ENCODE results near the gene SLC22A2.

SLC22A2 gene

DNA sequence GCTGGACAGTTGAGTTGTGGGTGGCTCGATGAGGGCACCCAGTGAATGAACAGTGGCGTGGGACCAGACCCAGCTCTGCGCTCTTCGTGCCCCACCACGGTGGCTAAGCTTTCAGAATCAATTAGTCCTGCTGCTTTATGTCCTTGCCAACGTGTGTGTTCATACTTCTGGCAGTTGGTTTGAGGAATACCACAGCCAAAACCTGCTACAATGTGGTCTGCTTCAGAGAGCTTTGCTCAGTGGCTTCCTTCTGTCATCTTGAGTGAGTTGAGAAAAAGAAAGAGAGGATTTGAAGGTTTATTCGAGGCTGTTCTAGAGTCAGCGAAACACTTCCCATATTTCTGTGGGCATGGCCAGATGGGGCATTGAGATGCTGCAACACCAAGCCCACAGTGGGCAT, 39.5 kb upstream of the SLC22A2 start:
- Histone ChIP-seq H2AFZ (ENCODE audit: low read length) (no peak overlapping the region), H3K36me3 (ENCODE audit: insufficient read depth, low read length) (no peaks in the 10 kb centered on the region), H3K27me3 (ENCODE audit: insufficient read depth, low read length, poor library complexity, severe bottlenecking) (no peaks in the 10 kb centered on the region), H4K20me1 (ENCODE audit: insufficient read depth, low read length, poor library complexity, severe bottlenecking) (no peaks in the 10 kb centered on the region), H3F3A (ENCODE audit: low read depth) (no peaks in the 10 kb centered on the region), H3K4me2 (ENCODE audit: low read depth, low read length, poor library complexity, severe bottlenecking) (no peak overlapping the region), H3K79me2 (ENCODE audit: insufficient read depth, low read length) (no peaks in the 10 kb centered on the region), H3K9me2 (replicated peaks; ENCODE audit: low read depth, low read length) (no peaks in the 10 kb centered on the region), H3K9ac (ENCODE audit: low read depth, low read length, poor library complexity, severe bottlenecking) (no peak overlapping the region), H3K4me3 (ENCODE audit: low read length, poor library complexity, severe bottlenecking) (no peak overlapping the region), H3K4me1 (ENCODE audit: insufficient read depth, low read length, poor library complexity, severe bottlenecking) (no peaks in the 10 kb centered on the region), H3K9me3 (ENCODE audit: insufficient read depth, low read depth, low read length) (no peaks in the 10 kb centered on the region; the same call in 1 of the 2 replicates)
- TF ChIP-seq, protein P1, sequence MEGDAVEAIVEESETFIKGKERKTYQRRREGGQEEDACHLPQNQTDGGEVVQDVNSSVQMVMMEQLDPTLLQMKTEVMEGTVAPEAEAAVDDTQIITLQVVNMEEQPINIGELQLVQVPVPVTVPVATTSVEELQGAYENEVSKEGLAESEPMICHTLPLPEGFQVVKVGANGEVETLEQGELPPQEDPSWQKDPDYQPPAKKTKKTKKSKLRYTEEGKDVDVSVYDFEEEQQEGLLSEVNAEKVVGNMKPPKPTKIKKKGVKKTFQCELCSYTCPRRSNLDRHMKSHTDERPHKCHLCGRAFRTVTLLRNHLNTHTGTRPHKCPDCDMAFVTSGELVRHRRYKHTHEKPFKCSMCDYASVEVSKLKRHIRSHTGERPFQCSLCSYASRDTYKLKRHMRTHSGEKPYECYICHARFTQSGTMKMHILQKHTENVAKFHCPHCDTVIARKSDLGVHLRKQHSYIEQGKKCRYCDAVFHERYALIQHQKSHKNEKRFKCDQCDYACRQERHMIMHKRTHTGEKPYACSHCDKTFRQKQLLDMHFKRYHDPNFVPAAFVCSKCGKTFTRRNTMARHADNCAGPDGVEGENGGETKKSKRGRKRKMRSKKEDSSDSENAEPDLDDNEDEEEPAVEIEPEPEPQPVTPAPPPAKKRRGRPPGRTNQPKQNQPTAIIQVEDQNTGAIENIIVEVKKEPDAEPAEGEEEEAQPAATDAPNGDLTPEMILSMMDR (conservative IDR thresholded peaks at IDR 0.05; ENCODE audit: low read length) = no peak
- TF ChIP-seq EZH2phosphoT487 (IDR thresholded peaks at IDR 0.05; ENCODE audit: borderline replicate concordance) = no peak

DNA sequence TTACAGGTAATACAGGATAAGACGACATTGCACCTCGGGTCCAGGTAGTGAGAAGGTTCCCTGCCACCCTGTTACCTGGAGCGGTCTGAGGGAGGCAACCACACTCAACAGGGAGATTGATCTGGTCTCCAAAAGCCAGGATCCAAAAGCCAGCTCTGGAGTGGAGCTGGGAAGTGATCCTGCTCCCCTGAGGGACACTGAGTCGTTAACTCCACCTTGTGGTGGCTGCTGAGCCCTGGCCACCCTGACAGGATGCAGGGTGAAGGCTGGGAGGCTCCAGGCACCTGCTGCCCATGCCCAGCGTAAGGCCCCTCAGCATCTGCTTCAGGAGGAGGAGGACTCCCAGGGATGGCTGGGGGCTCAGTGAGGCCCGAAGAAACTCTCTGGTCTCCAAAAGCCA, 38.7 kb upstream of the SLC22A2 start:
- Histone ChIP-seq H2AFZ (ENCODE audit: low read length) (no peak overlapping the region), H3K27me3 (ENCODE audit: insufficient read depth, low read length, poor library complexity, severe bottlenecking) (no peaks in the 10 kb centered on the region), H3K9ac (ENCODE audit: low read depth, low read length, poor library complexity, severe bottlenecking) (no peak overlapping the region), H3K9me2 (replicated peaks; ENCODE audit: low read depth, low read length) (no peaks in the 10 kb centered on the region), H3F3A (ENCODE audit: low read depth) (no peaks in the 10 kb centered on the region), H3K36me3 (ENCODE audit: insufficient read depth, low read length) (no peaks in the 10 kb centered on the region), H3K9me3 (ENCODE audit: insufficient read depth, low read depth, low read length) (no peaks in the 10 kb centered on the region; the same call in 1 of the 2 replicates), H3K4me2 (ENCODE audit: low read depth, low read length, poor library complexity, severe bottlenecking) (no peak overlapping the region), H3K79me2 (ENCODE audit: insufficient read depth, low read length) (no peaks in the 10 kb centered on the region), H3K4me3 (ENCODE audit: low read length, poor library complexity, severe bottlenecking) (no peak overlapping the region), H4K20me1 (ENCODE audit: insufficient read depth, low read length, poor library complexity, severe bottlenecking) (no peaks in the 10 kb centered on the region), H3K4me1 (ENCODE audit: insufficient read depth, low read length, poor library complexity, severe bottlenecking) (no peaks in the 10 kb centered on the region)
- TF ChIP-seq, protein P1 (conservative IDR thresholded peaks at IDR 0.05; ENCODE audit: low read length) = no peak
- TF ChIP-seq EZH2phosphoT487 (IDR thresholded peaks at IDR 0.05; ENCODE audit: borderline replicate concordance) = no peak

DNA sequence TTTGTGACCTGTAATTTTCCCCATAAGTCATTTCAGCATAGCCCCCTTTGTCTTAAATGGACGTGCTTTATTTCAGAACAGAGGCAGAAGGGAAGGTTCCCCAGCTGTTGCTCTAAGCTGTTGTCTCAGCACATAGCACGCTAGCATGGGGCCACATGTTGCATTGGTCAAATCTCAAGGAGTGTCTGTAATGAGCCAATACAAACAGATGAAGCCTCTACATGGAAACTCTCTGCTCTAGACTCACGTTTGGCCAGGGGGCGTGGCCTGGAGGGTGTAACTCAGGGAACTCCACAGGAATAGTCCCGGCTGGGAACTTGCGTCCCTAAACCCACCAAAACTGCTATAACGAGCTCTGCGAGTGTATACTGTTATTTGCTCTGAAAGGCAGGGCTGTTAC, 35.2 kb upstream of the SLC22A2 start:
- Histone ChIP-seq H3K27me3 (ENCODE audit: insufficient read depth, low read length, poor library complexity, severe bottlenecking) (no peaks in the 10 kb centered on the region), H3K9me2 (replicated peaks; ENCODE audit: low read depth, low read length) (no peaks in the 10 kb centered on the region), H3K9me3 (ENCODE audit: insufficient read depth, low read depth, low read length) (no peaks in the 10 kb centered on the region; the same call in 1 of the 2 replicates), H3K4me2 (ENCODE audit: low read depth, low read length, poor library complexity, severe bottlenecking) (no peak overlapping the region), H3K4me1 (ENCODE audit: insufficient read depth, low read length, poor library complexity, severe bottlenecking) (no peaks in the 10 kb centered on the region), H3K79me2 (ENCODE audit: insufficient read depth, low read length) (no peaks in the 10 kb centered on the region), H3K9ac (ENCODE audit: low read depth, low read length, poor library complexity, severe bottlenecking) (no peak overlapping the region), H3K4me3 (ENCODE audit: low read length, poor library complexity, severe bottlenecking) (no peak overlapping the region), H2AFZ (ENCODE audit: low read length) (no peak overlapping the region), H3F3A (ENCODE audit: low read depth) (no peaks in the 10 kb centered on the region), H4K20me1 (ENCODE audit: insufficient read depth, low read length, poor library complexity, severe bottlenecking) (no peaks in the 10 kb centered on the region), H3K36me3 (ENCODE audit: insufficient read depth, low read length) (no peaks in the 10 kb centered on the region)
- TF ChIP-seq, protein P1 (conservative IDR thresholded peaks at IDR 0.05; ENCODE audit: low read length) = no peak
- no peak for TF ChIP-seq EZH2phosphoT487 (IDR thresholded peaks at IDR 0.05; ENCODE audit: borderline replicate concordance)

Measured in Loucy (cell line).